GM23338 (cell line): ENCODE results near the gene C15orf40. TPM values are rescaled to one million over a fixed set of nuclear protein-coding genes. Genes with fewer than 3 reads are reported as not detected.

Experiments
- ATAC-seq: fragments of 200-7000 bp; cut with Tn5 transposase; 3 replicates; pipeline ENCODE4 v1.9.1; 2020
- DNase-seq: peaks from one replicate; pipeline ENCODE4 v3.0.0-alpha.2; 2015; ENCODE audit warnings: low spot score
- H2AFZ ChIP-seq: fragments of 200-600 bp; sonication (generic); 2 replicates; pipeline ENCODE4 v1.8.0; 2016; ENCODE audit warnings: antibody characterized with exemption, mild to moderate bottlenecking, moderate library complexity
- H3F3A ChIP-seq: fragments of 200-600 bp; sonication (generic); replicated peaks from 2 replicates; pipeline ENCODE4 v1.8.0; 2017; ENCODE audit warnings: antibody characterized with exemption, mixed run types, low read depth
- H3K27ac ChIP-seq: fragments of 200-600 bp; sonication (generic); 2 replicates; pipeline ENCODE4 v1.6.1; 2016; ENCODE audit warnings: low read depth
- H3K27me3 ChIP-seq: fragments of 200-600 bp; sonication (generic); 2 replicates; pipeline ENCODE4 v1.8.0; 2016; ENCODE audit warnings: mild to moderate bottlenecking, mixed run types, moderate library complexity; ENCODE audit not compliant: insufficient read depth
- H3K36me3 ChIP-seq: fragments of 200-600 bp; sonication (generic); 2 replicates; pipeline ENCODE4 v1.8.0; 2016; ENCODE audit warnings: mild to moderate bottlenecking; ENCODE audit not compliant: insufficient read depth
- H3K4me1 ChIP-seq: fragments of 200-600 bp; sonication (generic); 2 replicates; pipeline ENCODE4 v1.8.0; 2016; ENCODE audit warnings: mild to moderate bottlenecking, moderate library complexity; ENCODE audit not compliant: insufficient read depth
- H3K4me2 ChIP-seq: fragments of 200-600 bp; sonication (generic); 2 replicates; pipeline ENCODE4 v1.7.1; 2017; ENCODE audit warnings: mixed run types
- H3K4me3 ChIP-seq: fragments of 200-600 bp; sonication (generic); 2 replicates; pipeline ENCODE4 v1.6.1; 2016; ENCODE audit warnings: mixed run types
- H3K79me2 ChIP-seq: fragments of 200-600 bp; sonication (generic); replicated peaks from 2 replicates; pipeline ENCODE4 v1.8.0; 2017; ENCODE audit warnings: mild to moderate bottlenecking; ENCODE audit not compliant: insufficient read depth
- H3K9me2 ChIP-seq: fragments of 200-600 bp; sonication (generic); 2 replicates; pipeline ENCODE4 v1.8.0; 2017; ENCODE audit not compliant: insufficient read depth
- H4K20me1 ChIP-seq: fragments of 200-600 bp; sonication (generic); replicated peaks from 2 replicates; pipeline ENCODE4 v1.8.0; 2017; ENCODE audit warnings: mild to moderate bottlenecking; ENCODE audit not compliant: insufficient read depth
- H3K27ac Mint-ChIP-seq: 2 replicates; pipeline ENCODE4 v1.8.0; 2020; ENCODE audit warnings: inconsistent platforms, mild to moderate bottlenecking, moderate library complexity, mixed read lengths
- H3K27me3 Mint-ChIP-seq: 3 replicates; pipeline ENCODE4 v1.8.0; 2022; ENCODE audit warnings: low read depth, mild to moderate bottlenecking, moderate library complexity, mixed read lengths, inconsistent platforms; ENCODE audit not compliant: insufficient read depth, poor library complexity
- H3K36me3 Mint-ChIP-seq: 3 replicates; pipeline ENCODE4 v1.8.0; 2021; ENCODE audit warnings: low read depth, mild to moderate bottlenecking, inconsistent platforms, moderate library complexity, mixed read lengths
- H3K4me1 Mint-ChIP-seq: 3 replicates; pipeline ENCODE4 v1.8.0; 2020; ENCODE audit warnings: mild to moderate bottlenecking, inconsistent platforms, mixed read lengths
- H3K4me3 Mint-ChIP-seq: 3 replicates; pipeline ENCODE4 v1.8.0; 2021; ENCODE audit warnings: moderate library complexity, mild to moderate bottlenecking, inconsistent platforms, mixed read lengths
- H3K9me3 Mint-ChIP-seq: 3 replicates; pipeline ENCODE4 v1.8.0; 2020; ENCODE audit warnings: moderate library complexity, mild to moderate bottlenecking, inconsistent platforms, mixed read lengths
- CREB1 ChIP-seq: fragments of 250-450 bp; sonication (Bioruptor Pico); IDR thresholded peaks from 2 replicates; pipeline ENCODE4 v1.5.0; 2020; ENCODE audit warnings: low read depth, mild to moderate bottlenecking, moderate library complexity
- CTCF ChIP-seq, 2 experiments: fragments of 200-600 bp in 1 of 2; sonication (generic) in 1 of 2; conservative IDR thresholded peaks; 2 replicates each; pipeline versions ENCODE4 v1.5.1 to v1.6.1; 2016 to 2017; ENCODE audit warnings: antibody characterized with exemption in 2 of 2, low read depth in 2 of 2, mild to moderate bottlenecking in 2 of 2, moderate library complexity in 1 of 2
- ETS1 ChIP-seq: IDR thresholded peaks from 2 replicates; pipeline ENCODE4 v1.6.1; 2016; ENCODE audit warnings: antibody characterized with exemption
- EZH2 ChIP-seq: fragments of 200-600 bp; sonication (generic); IDR thresholded peaks from one replicate; pipeline ENCODE4 v1.8.0; 2017; ENCODE audit warnings: antibody characterized with exemption, mild to moderate bottlenecking, low read depth; ENCODE audit not compliant: unreplicated experiment
- EZH2phosphoT487 ChIP-seq: fragments of 200-600 bp; sonication (generic); IDR thresholded peaks from one replicate; pipeline ENCODE4 v1.8.1; 2018; ENCODE audit warnings: antibody characterized with exemption; ENCODE audit not compliant: unreplicated experiment
- JUNB ChIP-seq: IDR thresholded peaks from one replicate; pipeline ENCODE4 v1.6.1; 2016; ENCODE audit warnings: antibody characterized with exemption; ENCODE audit not compliant: unreplicated experiment
- NANOG ChIP-seq: IDR thresholded peaks from 2 replicates; pipeline ENCODE4 v1.6.1; 2016; ENCODE audit warnings: antibody characterized with exemption, borderline replicate concordance
- POLR2AphosphoS5 ChIP-seq: IDR thresholded peaks from 2 replicates; pipeline ENCODE4 v1.6.1; 2016; ENCODE audit warnings: antibody characterized with exemption, low read depth
- REST ChIP-seq: IDR thresholded peaks from one replicate; pipeline ENCODE4 v1.6.1; 2018; ENCODE audit warnings: antibody characterized with exemption; ENCODE audit not compliant: unreplicated experiment
- STAT1 ChIP-seq: IDR thresholded peaks from one replicate; pipeline ENCODE4 v1.6.1; 2016; ENCODE audit warnings: antibody characterized with exemption; ENCODE audit not compliant: unreplicated experiment
- ZNF114 ChIP-seq: fragments of 250-450 bp; sonication (Bioruptor Pico); IDR thresholded peaks from 2 replicates; pipeline ENCODE4 v1.5.0; 2020; ENCODE audit warnings: mild to moderate bottlenecking, moderate library complexity
- ZNF331 ChIP-seq: fragments of 250-450 bp; sonication (Bioruptor Pico); IDR thresholded peaks from 2 replicates; pipeline ENCODE4 v1.5.0; 2020; ENCODE audit warnings: low read depth, mild to moderate bottlenecking, moderate library complexity
- polyA plus RNA-seq: library from polyadenylated mRNA; unstranded; fragments of >200 nt; fragmentation: Nextera tagmentation; extraction: Ambion mirVana; gene quantifications from 2 replicates; pipeline ENCODE4 v1.2.1, GENCODE V29; 2016
- total RNA-seq: library from RNA; depleted of rRNA; stranded (reverse); fragments of >200 nt; shearing (Covaris generic); gene quantifications from 2 replicates; pipeline ENCODE4 v1.2.3, GENCODE V29; 2014

The C15orf40 gene
- total and polyA plus RNA-seq, 2 experiments from 2014 or later: 7.3 to 26.3 TPM

GRCh38 chr15:82946155-82946701 lies 65.2 kb downstream of the C15orf40 start:
- H3K79me2 ChIP-seq: no peaks in the 10 kb centered on the region
- H3F3A ChIP-seq: peaks cover under 1% of the 10 kb centered on the region; the same call in 1 of the 2 replicates
- ATAC-seq (no peak), DNase-seq (no peak)
- no peak overlapping the region for H2AFZ ChIP-seq
- peaks cover 6% of the 10 kb centered on the region; the same call in 2 of the 3 replicates for H3K4me1 Mint-ChIP-seq
- TF ChIP-seq JUNB: no peak
- TF ChIP-seq CTCF (conservative IDR thresholded peaks at IDR 0.05; ENCODE audit: low read depth in 2 of 2): no peak
- no peak for TF ChIP-seq ZNF331
- TF ChIP-seq EZH2: no peak
- TF ChIP-seq STAT1: no peak
- H3K27ac ChIP-seq: no peak overlapping the region
- H3K27me3 Mint-ChIP-seq: peaks cover 2% of the 10 kb centered on the region
- H3K27ac Mint-ChIP-seq: no peak overlapping the region
- H3K4me3 Mint-ChIP-seq: no peak overlapping the region
- no peaks in the 10 kb centered on the region for H3K36me3 Mint-ChIP-seq
- H3K27me3 ChIP-seq: peaks cover 11% of the 10 kb centered on the region
- H3K36me3 ChIP-seq: no peaks in the 10 kb centered on the region
- H3K4me2 ChIP-seq: no peak overlapping the region
- H4K20me1 ChIP-seq: no peaks in the 10 kb centered on the region
- no peaks in the 10 kb centered on the region for H3K9me2 ChIP-seq
- no peaks in the 10 kb centered on the region for H3K9me3 Mint-ChIP-seq
- H3K4me1 ChIP-seq: peaks cover 8% of the 10 kb centered on the region; the same call in 1 of the 2 replicates
- no peak overlapping the region for H3K4me3 ChIP-seq

GRCh38 chr15:82945326-82945725 lies 66.1 kb downstream of the C15orf40 start:
- DNase-seq: no peak
- Mint-ChIP-seq H3K4me1 (peaks cover 6% of the 10 kb centered on the region; the same call in 2 of the 3 replicates), H3K27ac (no peak overlapping the region), H3K9me3 (no peaks in the 10 kb centered on the region), H3K27me3 (peaks cover 2% of the 10 kb centered on the region), H3K4me3 (no peak overlapping the region), H3K36me3 (no peaks in the 10 kb centered on the region)
- H3K27me3 ChIP-seq: 0 out of 2 replicates have a peak, but pooled peaks cover 2% of the 10 kb centered on the region
- H4K20me1 ChIP-seq: no peaks in the 10 kb centered on the region
- H3K4me2 ChIP-seq: no peak overlapping the region
- no peak for TF ChIP-seq JUNB
- no peak overlapping the region for H3K27ac ChIP-seq
- H3K4me1 ChIP-seq: peaks cover 8% of the 10 kb centered on the region; the same call in 1 of the 2 replicates
- H3K4me3 ChIP-seq: no peak overlapping the region
- no peak for ATAC-seq
- H3F3A ChIP-seq: no peaks in the 10 kb centered on the region
- H3K79me2 ChIP-seq: no peaks in the 10 kb centered on the region
- no peak overlapping the region for H2AFZ ChIP-seq
- H3K36me3 ChIP-seq: no peaks in the 10 kb centered on the region
- H3K9me2 ChIP-seq: no peaks in the 10 kb centered on the region

GRCh38 chr15:82944821-82945220 lies 66.6 kb downstream of the C15orf40 start:
- H3K4me1 Mint-ChIP-seq: peaks cover 6% of the 10 kb centered on the region; the same call in 2 of the 3 replicates
- DNase-seq (no peak), ATAC-seq (no peak)
- TF ChIP-seq ETS1: no peak
- TF ChIP-seq CREB1 (CRISPR knock-in tag): no peak
- TF ChIP-seq REST: no peak
- TF ChIP-seq NANOG: no peak
- no peak for TF ChIP-seq POLR2AphosphoS5
- TF ChIP-seq ZNF331: no peak
- no peak for TF ChIP-seq JUNB
- no peak for TF ChIP-seq EZH2
- TF ChIP-seq ZNF114 (CRISPR knock-in tag): no peak
- no peak for TF ChIP-seq EZH2phosphoT487

More at GRCh38 chr15:82944821-82945220, 66.6 kb downstream of the C15orf40 start:
- Histone ChIP-seq H3K79me2 (no peaks in the 10 kb centered on the region), H3K4me3 (no peak overlapping the region), H3K4me1 (peaks cover 8% of the 10 kb centered on the region; the same call in 1 of the 2 replicates), H4K20me1 (no peaks in the 10 kb centered on the region), H3F3A (no peaks in the 10 kb centered on the region), H3K36me3 (no peaks in the 10 kb centered on the region), H3K9me2 (no peaks in the 10 kb centered on the region), H3K4me2 (no peak overlapping the region), H2AFZ (no peak overlapping the region), H3K27ac (no peak overlapping the region), H3K27me3 (no peaks in the 10 kb centered on the region)
- Mint-ChIP-seq H3K36me3 (no peaks in the 10 kb centered on the region), H3K4me3 (no peak overlapping the region), H3K27ac (no peak overlapping the region), H3K9me3 (no peaks in the 10 kb centered on the region), H3K27me3 (peaks cover 2% of the 10 kb centered on the region)
